IPS DF 6.9 (cell line): ENCODE data around the gene GSTA2.
"Not testable (repeated sequence)": the region's sequence is repeated elsewhere in the genome, so short reads cannot be mapped to it uniquely, and the experiment has no call there.

Experiments used
- DNase-seq: peaks from one replicate; pipeline ENCODE4 v3.0.0-alpha.2; 2013; ENCODE audit warnings: low read depth, low spot score
- H3K27ac ChIP-seq: one replicate; pipeline ENCODE4 v1.5.1; 2013; ENCODE audit warnings: low read length, control low read depth
- H3K27me3 ChIP-seq: 2 replicates; pipeline ENCODE4 v1.6.1; 2013; ENCODE audit warnings: mild to moderate bottlenecking, low read length; ENCODE audit not compliant: control insufficient read depth, insufficient read depth
- H3K36me3 ChIP-seq: 2 replicates; pipeline ENCODE4 v1.6.1; 2013; ENCODE audit warnings: low read length; ENCODE audit not compliant: control insufficient read depth, insufficient read depth
- H3K4me1 ChIP-seq: 2 replicates; pipeline ENCODE4 v1.6.1; 2013; ENCODE audit warnings: low read length; ENCODE audit not compliant: control insufficient read depth, insufficient read depth
- H3K4me3 ChIP-seq: 2 replicates; pipeline ENCODE4 v1.5.1; 2013; ENCODE audit warnings: mild to moderate bottlenecking, low read length
- H3K9me3 ChIP-seq: 2 replicates; pipeline ENCODE4 v1.6.1; 2013; ENCODE audit warnings: low read length, inconsistent platforms; ENCODE audit not compliant: control insufficient read depth, insufficient read depth
- WGBS: extraction: QIAGEN DNeasy Blood & Tissue Kit; methylation state at CpG from one replicate; pipeline ENCODE4 v1.1.7; 2013; ENCODE audit warnings: mixed read lengths, missing lambda C conversion rate; ENCODE audit not compliant: insufficient read length, insufficient coverage; 5-methylcytosine and 5-hydroxymethylcytosine counted together

The GSTA2 gene

GRCh38 chr6:52726741-52727535, 36.3 kb downstream of the GSTA2 start:
- no CpG with 5 or more reads among the region's 15 CpGs for WGBS
- Histone ChIP-seq H3K4me1 (peaks cover 5% of the 10 kb centered on the region; the same call in 1 of the 2 replicates), H3K4me3 (no peak overlapping the region), H3K9me3 (no peaks in the 10 kb centered on the region), H3K36me3 (no peaks in the 10 kb centered on the region), H3K27me3 (no peaks in the 10 kb centered on the region), H3K27ac (no peak overlapping the region)
- no peak for DNase-seq

- 0 out of 2 replicates have a peak, but pooled peaks cover 2% of the 10 kb centered on the region for H3K4me1 ChIP-seq
- no peak overlapping the region for H3K27ac ChIP-seq
- no CpG with 5 or more reads among the region's 2 CpGs for WGBS
Measured at GRCh38 chr6:52726193-52726542, 37.1 kb downstream of the GSTA2 start.

GRCh38 chr6:52725535-52726192, 37.6 kb downstream of the GSTA2 start:
- H3K9me3 ChIP-seq: no peaks in the 10 kb centered on the region
- no peaks in the 10 kb centered on the region for H3K27me3 ChIP-seq
- H3K27ac ChIP-seq: no peak overlapping the region
- 0 out of 2 replicates have a peak, but pooled peaks cover 2% of the 10 kb centered on the region for H3K4me1 ChIP-seq
- no CpG with 5 or more reads among the region's 2 CpGs for WGBS
- H3K4me3 ChIP-seq: no peak overlapping the region
- no peak for DNase-seq
- H3K36me3 ChIP-seq: no peaks in the 10 kb centered on the region

More at GRCh38 chr6:52726193-52726542, 37.1 kb downstream of the GSTA2 start:
- DNase-seq: no peak
- Histone ChIP-seq H3K4me3 (no peak overlapping the region), H3K36me3 (no peaks in the 10 kb centered on the region), H3K27me3 (no peaks in the 10 kb centered on the region), H3K9me3 (no peaks in the 10 kb centered on the region)

- no peaks in the 10 kb centered on the region for H3K9me3 ChIP-seq
- H3K4me1 ChIP-seq: 0 out of 2 replicates have a peak, but pooled peaks cover 2% of the 10 kb centered on the region
- DNase-seq: no peak
- H3K4me3 ChIP-seq: no peak overlapping the region
- no CpG with 5 or more reads among the region's 3 CpGs for WGBS
- no peaks in the 10 kb centered on the region for H3K36me3 ChIP-seq
- no peak overlapping the region for H3K27ac ChIP-seq
- no peaks in the 10 kb centered on the region for H3K27me3 ChIP-seq
Measured at GRCh38 chr6:52725143-52725534, 38.1 kb downstream of the GSTA2 start.

- WGBS: no CpG with 5 or more reads among the region's 13 CpGs
- Histone ChIP-seq H3K27me3 (no peaks in the 10 kb centered on the region), H3K4me1 (0 out of 2 replicates have a peak, but pooled peaks cover 2% of the 10 kb centered on the region), H3K27ac (no peak overlapping the region), H3K4me3 (no peak overlapping the region), H3K9me3 (no peaks in the 10 kb centered on the region), H3K36me3 (no peaks in the 10 kb centered on the region)
- peak; percentile 39 for DNase-seq
Measured at GRCh38 chr6:52724406-52725121, 38.7 kb downstream of the GSTA2 start.

GRCh38 chr6:52724042-52724405, 39.3 kb downstream of the GSTA2 start:
- no peak overlapping the region for H3K27ac ChIP-seq

GRCh38 chr6:52720321-52720720, 43.0 kb downstream of the GSTA2 start:
- Histone ChIP-seq H3K4me1 (0 out of 2 replicates have a peak, but pooled peaks cover 2% of the 10 kb centered on the region), H3K36me3 (no peaks in the 10 kb centered on the region), H3K9me3 (no peaks in the 10 kb centered on the region), H3K4me3 (no peak overlapping the region), H3K27me3 (no peaks in the 10 kb centered on the region), H3K27ac (no peak overlapping the region)
- no peak for DNase-seq
- WGBS: no CpG with 5 or more reads among the region's 2 CpGs

More at GRCh38 chr6:52724042-52724405, 39.3 kb downstream of the GSTA2 start:
- no peaks in the 10 kb centered on the region for H3K27me3 ChIP-seq
- H3K9me3 ChIP-seq: no peaks in the 10 kb centered on the region
- WGBS: no CpG with 5 or more reads among the region's 2 CpGs
- no peaks in the 10 kb centered on the region for H3K36me3 ChIP-seq
- no peak overlapping the region for H3K4me3 ChIP-seq
- 0 out of 2 replicates have a peak, but pooled peaks cover 2% of the 10 kb centered on the region for H3K4me1 ChIP-seq
- DNase-seq: no peak

- Histone ChIP-seq H3K4me1 (no peaks in the 10 kb centered on the region), H3K4me3 (no peak overlapping the region), H3K27me3 (no peaks in the 10 kb centered on the region), H3K9me3 (no peaks in the 10 kb centered on the region), H3K27ac (no peak overlapping the region), H3K36me3 (no peaks in the 10 kb centered on the region)
- DNase-seq: no peak
Measured at GRCh38 chr6:52718550-52718949, 44.7 kb downstream of the GSTA2 start.

- not testable (repeated sequence) for H3K9me3 ChIP-seq, DNase-seq, H3K27ac ChIP-seq, H3K36me3 ChIP-seq, H3K4me3 ChIP-seq, H3K27me3 ChIP-seq, H3K4me1 ChIP-seq
- no CpG with 5 or more reads among the region's 9 CpGs for WGBS
Measured at GRCh38 chr6:52714761-52715160, 48.5 kb downstream of the GSTA2 start.

GRCh38 chr6:52712136-52712535, 51.1 kb downstream of the GSTA2 start:
- Histone ChIP-seq H3K27me3 (no peaks in the 10 kb centered on the region), H3K9me3 (no peaks in the 10 kb centered on the region), H3K4me1 (no peaks in the 10 kb centered on the region), H3K27ac (no peak overlapping the region), H3K4me3 (no peak overlapping the region), H3K36me3 (no peaks in the 10 kb centered on the region)
- no CpG with 5 or more reads among the region's 2 CpGs for WGBS
- DNase-seq: no peak
